GM12801 (cell line): ENCODE data around the gene NPPB.

Experiments
- TF ChIP-seq, protein P1 (sequence below): IDR thresholded peaks from one replicate; pipeline ENCODE4 v1.5.1; 2011; ENCODE audit warnings: control low read depth; ENCODE audit not compliant: insufficient read length; ENCODE audit errors: extremely low read depth

The NPPB gene

DNA sequence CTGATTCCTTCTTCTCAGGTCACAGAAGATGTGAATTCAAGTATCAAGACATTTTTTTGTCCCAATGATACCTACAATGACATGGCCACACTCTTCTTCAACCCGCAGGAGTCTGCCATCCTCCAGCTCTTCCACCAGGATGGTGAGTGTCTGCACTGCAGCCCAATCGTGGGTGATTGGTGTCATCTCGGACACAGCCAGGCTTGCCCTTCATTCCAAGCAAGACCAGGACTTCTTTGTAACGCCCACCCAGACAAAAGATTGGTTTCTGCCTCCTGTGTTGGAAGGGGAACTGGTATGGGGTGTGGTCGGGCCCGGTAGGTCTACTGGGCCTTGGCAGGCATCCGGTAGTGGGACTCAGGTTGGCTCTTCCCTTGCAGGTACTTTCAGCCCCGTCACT is 25.2 kb downstream of the NPPB start:
- TF ChIP-seq, protein P1, sequence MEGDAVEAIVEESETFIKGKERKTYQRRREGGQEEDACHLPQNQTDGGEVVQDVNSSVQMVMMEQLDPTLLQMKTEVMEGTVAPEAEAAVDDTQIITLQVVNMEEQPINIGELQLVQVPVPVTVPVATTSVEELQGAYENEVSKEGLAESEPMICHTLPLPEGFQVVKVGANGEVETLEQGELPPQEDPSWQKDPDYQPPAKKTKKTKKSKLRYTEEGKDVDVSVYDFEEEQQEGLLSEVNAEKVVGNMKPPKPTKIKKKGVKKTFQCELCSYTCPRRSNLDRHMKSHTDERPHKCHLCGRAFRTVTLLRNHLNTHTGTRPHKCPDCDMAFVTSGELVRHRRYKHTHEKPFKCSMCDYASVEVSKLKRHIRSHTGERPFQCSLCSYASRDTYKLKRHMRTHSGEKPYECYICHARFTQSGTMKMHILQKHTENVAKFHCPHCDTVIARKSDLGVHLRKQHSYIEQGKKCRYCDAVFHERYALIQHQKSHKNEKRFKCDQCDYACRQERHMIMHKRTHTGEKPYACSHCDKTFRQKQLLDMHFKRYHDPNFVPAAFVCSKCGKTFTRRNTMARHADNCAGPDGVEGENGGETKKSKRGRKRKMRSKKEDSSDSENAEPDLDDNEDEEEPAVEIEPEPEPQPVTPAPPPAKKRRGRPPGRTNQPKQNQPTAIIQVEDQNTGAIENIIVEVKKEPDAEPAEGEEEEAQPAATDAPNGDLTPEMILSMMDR = no peak

GRCh38 chr1:11831945-11832725 is 26.6 kb downstream of the NPPB start:
- TF ChIP-seq, protein P1 = no peak

DNA sequence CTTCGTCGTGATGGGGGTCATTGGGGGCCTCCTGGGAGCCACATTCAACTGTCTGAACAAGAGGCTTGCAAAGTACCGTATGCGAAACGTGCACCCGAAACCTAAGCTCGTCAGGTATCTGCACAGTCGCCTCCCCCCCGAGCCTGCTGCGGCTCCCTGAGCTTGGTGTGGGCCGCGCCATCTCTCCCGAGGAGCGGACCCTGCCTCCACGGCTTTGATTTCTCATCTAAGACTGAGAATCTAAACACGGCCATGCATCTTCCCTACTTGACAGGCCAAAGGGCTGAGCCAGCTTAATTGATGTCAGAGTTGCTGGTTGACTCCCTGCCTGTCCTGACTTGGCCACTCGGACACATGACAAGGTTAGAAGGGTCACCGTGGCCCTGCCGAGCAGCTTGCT is 30.2 kb downstream of the NPPB start:
- TF ChIP-seq, protein P1 = no peak

GRCh38 chr1:11826946-11827345 is 31.8 kb downstream of the NPPB start:
- TF ChIP-seq, protein P1 = no peak

DNA sequence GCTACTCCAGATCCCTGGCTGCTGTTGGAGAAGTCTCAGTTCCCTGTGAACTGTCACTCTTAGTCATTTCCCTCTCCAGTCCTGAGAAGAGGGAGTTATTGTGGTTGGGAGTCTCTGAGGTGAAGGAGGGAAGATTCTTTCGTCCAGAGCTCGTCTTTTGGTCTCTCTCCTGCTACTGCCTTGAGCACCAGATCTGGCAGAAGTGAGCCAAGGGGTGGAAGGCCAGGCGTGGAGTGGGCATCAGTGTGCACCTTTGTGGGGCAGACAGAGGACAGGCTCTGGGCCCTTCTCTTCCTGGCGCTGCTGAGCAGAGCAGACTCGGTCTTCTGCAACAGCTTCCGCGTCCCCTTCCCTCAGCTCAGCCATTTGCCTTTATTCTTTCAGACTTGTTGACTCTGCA is 33.6 kb downstream of the NPPB start:
- TF ChIP-seq, protein P1 = no peak

DNA sequence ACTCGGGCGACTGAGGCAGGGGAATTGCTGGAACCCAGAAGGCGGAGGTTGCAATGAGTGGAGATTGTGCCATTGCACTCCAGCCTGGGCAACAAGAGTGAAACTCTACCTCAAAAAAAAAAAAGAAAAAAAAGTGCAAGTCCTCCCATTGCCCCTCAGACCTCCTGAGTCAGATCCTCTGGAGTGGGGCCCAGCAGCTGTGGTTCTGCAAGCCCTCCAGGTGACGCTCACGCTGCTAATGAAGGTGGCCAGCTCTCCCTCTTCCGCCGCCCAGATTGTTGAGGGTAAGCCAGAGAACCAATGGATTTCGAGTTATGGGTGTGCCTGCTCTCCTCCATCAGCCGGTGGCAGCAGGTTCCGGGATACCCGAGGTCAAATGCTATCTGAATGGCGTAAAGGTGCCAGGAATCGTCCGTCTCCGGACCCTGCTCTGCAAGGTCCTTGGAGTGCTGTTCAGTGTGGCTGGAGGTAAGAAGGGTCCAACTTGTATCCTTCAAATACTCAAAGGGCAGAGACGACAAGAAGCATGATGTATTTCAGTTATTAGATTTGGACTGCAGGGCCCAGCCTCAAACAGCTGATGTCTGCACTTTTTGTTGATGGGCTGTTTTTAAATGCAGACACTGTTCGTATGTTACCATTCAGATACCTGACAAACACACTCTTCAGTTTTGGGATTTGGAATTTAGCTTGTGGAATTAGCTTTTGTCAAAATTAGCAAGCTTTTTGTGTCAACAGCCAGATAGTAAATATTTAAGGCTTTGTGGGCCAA is 35.2 kb downstream of the NPPB start:
- TF ChIP-seq, protein P1 = no peak

DNA sequence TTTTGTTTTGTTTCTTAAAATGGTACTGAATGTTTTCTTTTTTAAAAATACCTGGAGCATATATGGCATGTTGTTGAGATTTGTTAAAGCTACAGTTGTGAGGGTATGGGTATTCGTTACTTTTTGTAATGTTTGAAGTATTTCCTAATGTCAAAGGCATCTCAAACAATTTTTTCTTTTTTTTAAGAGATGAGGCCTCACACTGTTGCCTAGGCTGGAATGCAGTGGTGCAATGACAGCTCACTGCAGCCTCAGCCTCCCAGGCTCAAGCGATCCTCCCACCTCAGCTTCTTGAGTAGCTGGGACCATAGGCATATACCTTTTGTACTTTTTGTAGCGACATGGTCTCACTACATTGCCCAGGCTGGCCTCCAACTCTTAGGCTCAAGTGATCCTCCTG is 36.7 kb downstream of the NPPB start:
- TF ChIP-seq, protein P1 = no peak
